ENCODE measurements around the gene USH2A.

DNA sequence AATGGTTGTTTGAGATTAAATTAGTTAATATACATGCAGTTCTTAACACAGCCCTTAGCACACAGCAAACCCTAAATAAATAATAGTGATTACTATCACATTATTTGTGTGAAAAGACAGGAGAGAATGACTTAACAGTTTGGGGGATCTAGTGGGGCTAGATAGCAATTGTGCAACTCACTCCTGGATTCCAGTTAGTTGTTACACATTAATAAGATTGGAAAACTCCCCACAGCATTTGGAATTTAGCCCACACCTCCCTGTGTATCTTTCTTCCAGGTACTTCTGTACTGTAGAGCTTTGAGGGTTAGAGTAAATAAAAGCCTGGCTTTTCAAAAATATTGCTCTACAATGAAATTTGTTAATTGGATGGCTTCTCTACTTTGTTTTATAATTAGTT is 763.0 kb downstream of the USH2A start:
- TF ChIP-seq, protein P1, sequence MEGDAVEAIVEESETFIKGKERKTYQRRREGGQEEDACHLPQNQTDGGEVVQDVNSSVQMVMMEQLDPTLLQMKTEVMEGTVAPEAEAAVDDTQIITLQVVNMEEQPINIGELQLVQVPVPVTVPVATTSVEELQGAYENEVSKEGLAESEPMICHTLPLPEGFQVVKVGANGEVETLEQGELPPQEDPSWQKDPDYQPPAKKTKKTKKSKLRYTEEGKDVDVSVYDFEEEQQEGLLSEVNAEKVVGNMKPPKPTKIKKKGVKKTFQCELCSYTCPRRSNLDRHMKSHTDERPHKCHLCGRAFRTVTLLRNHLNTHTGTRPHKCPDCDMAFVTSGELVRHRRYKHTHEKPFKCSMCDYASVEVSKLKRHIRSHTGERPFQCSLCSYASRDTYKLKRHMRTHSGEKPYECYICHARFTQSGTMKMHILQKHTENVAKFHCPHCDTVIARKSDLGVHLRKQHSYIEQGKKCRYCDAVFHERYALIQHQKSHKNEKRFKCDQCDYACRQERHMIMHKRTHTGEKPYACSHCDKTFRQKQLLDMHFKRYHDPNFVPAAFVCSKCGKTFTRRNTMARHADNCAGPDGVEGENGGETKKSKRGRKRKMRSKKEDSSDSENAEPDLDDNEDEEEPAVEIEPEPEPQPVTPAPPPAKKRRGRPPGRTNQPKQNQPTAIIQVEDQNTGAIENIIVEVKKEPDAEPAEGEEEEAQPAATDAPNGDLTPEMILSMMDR (IDR thresholded peaks at IDR 0.05) = no peak
- TF ChIP-seq EZH2 (IDR thresholded peaks at IDR 0.05) (no peak), EZH2phosphoT487 (IDR thresholded peaks at IDR 0.05) (no peak)
